Activated naive CD8-positive, alpha-beta T cell treated with anti-CD3 and anti-CD28 coated beads, Interleukin-2, amount 10 ng/mL, durations not matched to agents 7 days and 5 days (primary cell): ENCODE measurements around the gene APLN. TPM values are rescaled to one million over a fixed set of nuclear protein-coding genes. Genes with fewer than 3 reads are reported as not detected.
A peak's percentile ranks its signal among the peaks of the same experiment; 100 is the strongest.

ENCODE experiments used
- ATAC-seq: fragments of 150-1000 bp; cut with Tn5 transposase; one replicate; pipeline ENCODE4 v1.10.0; 2021; ENCODE audit warnings: low read depth, moderate library complexity
- POLR2A ChIA-PET: fragments of 350-600 bp; sonication (Branson Sonifier 250); formaldehyde crosslinking; loops from one replicate; lab custom pipeline; 2021; ENCODE audit warnings: antibody characterized with exemption; lab: Charles Lee
- DNase-seq: peaks from one replicate; pipeline ENCODE4 v3.0.0; 2021
- H3K27ac Mint-ChIP-seq: one replicate; pipeline ENCODE4 v1.8.0; 2022; ENCODE audit warnings: mild to moderate bottlenecking, mixed read lengths
- H3K27me3 Mint-ChIP-seq: one replicate; pipeline ENCODE4 v1.8.0; 2022; ENCODE audit warnings: mild to moderate bottlenecking, moderate library complexity, mixed read lengths
- H3K36me3 Mint-ChIP-seq: one replicate; pipeline ENCODE4 v1.8.0; 2021; ENCODE audit warnings: mild to moderate bottlenecking, mixed read lengths
- H3K4me1 Mint-ChIP-seq: one replicate; pipeline ENCODE4 v1.8.0; 2021; ENCODE audit warnings: mixed read lengths
- H3K4me3 Mint-ChIP-seq: one replicate; pipeline ENCODE4 v1.8.0; 2022; ENCODE audit warnings: mild to moderate bottlenecking, moderate library complexity, mixed read lengths
- H3K9me3 Mint-ChIP-seq: one replicate; pipeline ENCODE4 v1.8.0; 2021; ENCODE audit warnings: mixed read lengths
- total RNA-seq, 2 experiments: library from RNA; stranded (reverse); gene quantifications; one replicate each; pipeline ENCODE4 v1.2.3, GENCODE V29; 2021

The APLN gene
- total RNA-seq, 2 experiments from 2014 or later, result 1.9 to 2.4 TPM

DNA sequence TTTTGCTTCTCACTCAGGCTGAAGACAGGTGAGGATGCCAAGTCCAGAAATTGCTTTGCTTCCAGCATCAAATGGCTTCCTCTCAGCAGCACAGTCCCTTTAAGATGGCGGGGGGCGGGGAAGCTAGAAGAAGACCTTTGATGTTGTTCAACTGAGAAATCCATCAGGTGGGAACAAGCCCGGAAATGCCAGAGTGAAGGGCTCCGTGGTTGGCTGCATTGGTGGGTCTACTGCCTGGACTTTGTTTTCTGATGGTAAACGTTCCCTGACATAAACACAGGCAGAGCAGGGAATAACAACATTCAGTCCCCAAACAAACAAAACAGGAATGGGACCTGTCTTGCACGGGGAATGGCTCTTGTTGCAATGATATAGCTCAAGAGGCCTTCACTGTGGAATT, 37.3 kb downstream of the APLN start:
- Mint-ChIP-seq H3K4me3 (no peak overlapping the region), H3K27me3 (no peaks in the 10 kb centered on the region), H3K27ac (no peak overlapping the region), H3K4me1 (no peaks in the 10 kb centered on the region), H3K9me3 (no peaks in the 10 kb centered on the region), H3K36me3 (no peaks in the 10 kb centered on the region)
- no peak for ATAC-seq
- POLR2A ChIA-PET, result no interaction called here
- no peak for DNase-seq

DNA sequence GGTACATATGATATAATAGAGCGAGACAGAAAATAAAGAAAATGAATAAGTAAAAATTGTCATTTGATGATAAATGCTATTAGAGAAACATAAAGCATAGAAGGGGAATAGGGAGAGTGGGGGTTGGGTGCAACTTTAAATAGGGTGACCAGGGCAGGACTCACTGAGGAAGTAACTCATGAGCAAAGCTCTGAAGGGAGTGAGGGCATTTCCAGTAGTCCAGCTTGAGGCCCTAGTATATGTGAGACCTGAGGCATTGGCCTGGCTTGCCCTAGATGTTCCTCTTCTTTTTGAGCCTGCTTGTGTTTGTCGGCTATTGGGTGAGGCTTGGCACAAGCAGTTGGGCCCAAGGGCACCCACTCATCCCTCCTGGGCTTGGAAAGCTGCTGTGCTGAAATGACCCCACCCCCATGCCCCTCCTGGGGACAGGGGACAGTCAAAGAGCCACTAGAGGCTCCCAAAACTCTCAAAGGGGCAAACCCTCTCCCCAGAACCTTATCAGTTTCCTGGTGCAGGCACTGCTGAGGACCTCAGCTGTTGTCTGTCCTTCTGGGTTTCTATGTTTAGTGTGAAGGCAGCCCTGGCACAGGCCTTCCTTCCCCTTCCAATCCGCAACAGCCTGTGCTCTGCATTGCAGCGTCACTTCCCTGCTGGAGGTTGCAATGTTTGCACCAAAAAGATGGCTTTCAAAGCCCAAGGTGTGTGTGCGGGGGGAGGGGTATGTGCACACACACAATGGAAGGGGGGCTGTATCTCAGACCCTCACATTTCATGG, 40.1 kb downstream of the APLN start:
- ATAC-seq, result no peak
- no peaks in the 10 kb centered on the region for H3K27me3 Mint-ChIP-seq
- no peaks in the 10 kb centered on the region for H3K9me3 Mint-ChIP-seq
- H3K36me3 Mint-ChIP-seq, result no peaks in the 10 kb centered on the region
- no peaks in the 10 kb centered on the region for H3K4me1 Mint-ChIP-seq
- no peak overlapping the region for H3K27ac Mint-ChIP-seq
- no peak for DNase-seq
- POLR2A ChIA-PET, result no interaction called here
- no peak overlapping the region for H3K4me3 Mint-ChIP-seq

GRCh38 chrX:129613596-129613995, 41.2 kb downstream of the APLN start:
- POLR2A ChIA-PET, result no interaction called here
- Mint-ChIP-seq H3K4me1 (no peaks in the 10 kb centered on the region), H3K27ac (no peak overlapping the region), H3K9me3 (no peaks in the 10 kb centered on the region), H3K4me3 (no peak overlapping the region), H3K27me3 (peaks cover 3% of the 10 kb centered on the region), H3K36me3 (no peaks in the 10 kb centered on the region)
- DNase-seq, result no peak
- ATAC-seq, result no peak

GRCh38 chrX:129612396-129612795, 42.4 kb downstream of the APLN start:
- POLR2A ChIA-PET, result no interaction called here
- Mint-ChIP-seq H3K4me3 (no peak overlapping the region), H3K9me3 (no peaks in the 10 kb centered on the region), H3K27me3 (peaks cover 3% of the 10 kb centered on the region), H3K36me3 (no peaks in the 10 kb centered on the region), H3K4me1 (no peaks in the 10 kb centered on the region), H3K27ac (no peak overlapping the region)
- ATAC-seq (no peak), DNase-seq (no peak)

- H3K4me3 Mint-ChIP-seq, result no peak overlapping the region
Observed at GRCh38 chrX:129609395-129609794, 45.4 kb downstream of the APLN start.

GRCh38 chrX:129608496-129608895, 46.3 kb downstream of the APLN start:
- Mint-ChIP-seq H3K27me3 (peaks cover 3% of the 10 kb centered on the region), H3K27ac (no peak overlapping the region), H3K9me3 (no peaks in the 10 kb centered on the region), H3K4me3 (no peak overlapping the region), H3K4me1 (peaks cover 12% of the 10 kb centered on the region), H3K36me3 (no peaks in the 10 kb centered on the region)
- ATAC-seq (no peak), DNase-seq (no peak)
- POLR2A ChIA-PET, result no interaction called here

More at GRCh38 chrX:129609395-129609794, 45.4 kb downstream of the APLN start:
- POLR2A ChIA-PET, result no interaction called here
- no peaks in the 10 kb centered on the region for H3K36me3 Mint-ChIP-seq
- peaks cover 8% of the 10 kb centered on the region for H3K4me1 Mint-ChIP-seq
- H3K27me3 Mint-ChIP-seq, result peaks cover 3% of the 10 kb centered on the region
- no peak overlapping the region for H3K27ac Mint-ChIP-seq
- H3K9me3 Mint-ChIP-seq, result no peaks in the 10 kb centered on the region
- DNase-seq (no peak), ATAC-seq (no peak)

GRCh38 chrX:129606918-129607317, 47.8 kb downstream of the APLN start:
- POLR2A ChIA-PET, result no interaction called here
- H3K27ac Mint-ChIP-seq, result no peak overlapping the region
- peaks cover 12% of the 10 kb centered on the region for H3K4me1 Mint-ChIP-seq
- DNase-seq, result no peak
- peak overlapping the region; percentile 45 for H3K4me3 Mint-ChIP-seq
- ATAC-seq, result no peak
- no peaks in the 10 kb centered on the region for H3K9me3 Mint-ChIP-seq
- no peaks in the 10 kb centered on the region for H3K36me3 Mint-ChIP-seq
- peaks cover 3% of the 10 kb centered on the region for H3K27me3 Mint-ChIP-seq

GRCh38 chrX:129600981-129601424, 53.8 kb downstream of the APLN start:
- DNase-seq, result no peak

GRCh38 chrX:129599996-129600395, 54.8 kb downstream of the APLN start:
- DNase-seq, result no peak
- ATAC-seq, result no peak
- Mint-ChIP-seq H3K36me3 (no peaks in the 10 kb centered on the region), H3K4me1 (peaks cover 5% of the 10 kb centered on the region), H3K27ac (no peak overlapping the region), H3K4me3 (no peak overlapping the region), H3K9me3 (no peaks in the 10 kb centered on the region), H3K27me3 (no peaks in the 10 kb centered on the region)
- POLR2A ChIA-PET, result no interaction called here

More at GRCh38 chrX:129600981-129601424, 53.8 kb downstream of the APLN start:
- no peaks in the 10 kb centered on the region for H3K27me3 Mint-ChIP-seq
- H3K4me3 Mint-ChIP-seq, result no peak overlapping the region
- no peaks in the 10 kb centered on the region for H3K9me3 Mint-ChIP-seq
- H3K36me3 Mint-ChIP-seq, result no peaks in the 10 kb centered on the region
- POLR2A ChIA-PET, result interaction anchor here (0.7 kb wide), 1 partner anchor 359 kb away, joined by 4 read pairs; no protein-coding TSS in a partner anchor
- no peak overlapping the region for H3K27ac Mint-ChIP-seq
- no peak for ATAC-seq
- H3K4me1 Mint-ChIP-seq, result peaks cover 9% of the 10 kb centered on the region

DNA sequence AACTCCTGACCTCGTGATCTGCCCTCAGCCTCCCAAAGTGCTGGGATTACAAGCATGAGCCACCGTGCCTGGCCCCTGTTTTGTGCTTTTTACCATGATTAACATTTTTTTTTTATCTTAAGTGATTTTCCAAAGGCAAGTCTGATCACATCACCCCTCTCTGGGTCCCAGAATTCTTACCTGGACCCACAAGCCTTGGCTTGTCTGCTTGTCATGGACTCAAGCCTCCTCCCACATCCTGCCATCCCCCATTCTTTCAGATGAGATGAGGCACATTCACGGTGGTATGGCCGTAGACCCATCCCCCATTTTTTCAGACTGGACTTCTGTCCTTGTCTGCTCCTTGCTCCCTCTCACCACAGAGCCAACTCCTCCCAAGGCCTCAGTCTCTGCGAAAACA, 55.3 kb downstream of the APLN start:
- POLR2A ChIA-PET, result no interaction called here
- DNase-seq (no peak), ATAC-seq (no peak)
- Mint-ChIP-seq H3K4me1 (peaks cover 5% of the 10 kb centered on the region), H3K9me3 (no peaks in the 10 kb centered on the region), H3K27ac (no peak overlapping the region), H3K4me3 (no peak overlapping the region), H3K36me3 (no peaks in the 10 kb centered on the region), H3K27me3 (no peaks in the 10 kb centered on the region)

GRCh38 chrX:129597905-129598304, 56.9 kb downstream of the APLN start:
- Mint-ChIP-seq H3K9me3 (no peaks in the 10 kb centered on the region), H3K36me3 (no peaks in the 10 kb centered on the region), H3K4me1 (no peaks in the 10 kb centered on the region), H3K27me3 (no peaks in the 10 kb centered on the region), H3K27ac (no peak overlapping the region), H3K4me3 (no peak overlapping the region)
- DNase-seq, result no peak
- ATAC-seq, result no peak
- POLR2A ChIA-PET, result no interaction called here

DNA sequence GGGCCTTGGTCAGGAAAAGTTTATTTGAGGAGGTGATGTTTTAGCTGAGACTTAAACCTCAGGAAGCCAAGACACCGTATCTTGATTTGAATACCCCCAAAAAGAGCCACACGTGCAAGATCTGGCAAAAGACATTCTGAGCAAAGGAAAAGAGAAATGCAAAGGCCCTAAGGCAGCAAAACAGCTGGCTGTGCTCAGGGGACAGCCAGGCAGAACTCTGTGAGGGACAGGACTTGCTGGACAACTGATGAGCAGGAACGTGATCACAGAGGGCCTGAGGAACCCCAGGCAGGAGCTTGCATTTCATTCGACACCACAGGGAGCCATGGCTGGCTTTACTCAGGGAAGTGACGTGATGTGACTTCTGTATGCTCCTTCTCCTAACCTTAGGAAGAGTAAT, 58.7 kb downstream of the APLN start:
- Mint-ChIP-seq H3K27me3 (no peaks in the 10 kb centered on the region), H3K9me3 (no peaks in the 10 kb centered on the region), H3K27ac (no peak overlapping the region), H3K4me3 (no peak overlapping the region), H3K36me3 (no peaks in the 10 kb centered on the region), H3K4me1 (no peaks in the 10 kb centered on the region)
- POLR2A ChIA-PET, result no interaction called here
- ATAC-seq (no peak), DNase-seq (no peak)
